Kidney glomerular epithelial cell (primary cell): ENCODE measurements around the gene CDT1.
"Not testable (repeated sequence)": the region's sequence is repeated elsewhere in the genome, so short reads cannot be mapped to it uniquely, and the experiment has no call there.

Source experiments
- DNase-seq: peaks from one replicate; lab custom pipeline; 2025; lab: John Stamatoyannopoulos, UW

Gene CDT1

GRCh38 chr16:88782454-88783390 lies 20.9 kb upstream of the CDT1 start:
- DNase-seq, result peak; percentile 37

GRCh38 chr16:88783391-88784073 lies 20.1 kb upstream of the CDT1 start:
- peak; percentile 1 for DNase-seq

GRCh38 chr16:88784074-88784855 lies 19.3 kb upstream of the CDT1 start:
- peak; percentile 36 for DNase-seq

- no peak for DNase-seq
Measured at GRCh38 chr16:88784856-88785105, 18.8 kb upstream of the CDT1 start.

GRCh38 chr16:88785106-88785924 lies 18.3 kb upstream of the CDT1 start, which contains the start of gene PIEZO1:
Gene PIEZO1 (minus strand): TSS chr16:88785220. CDS start chr16:88784964, 256 bp downstream.
- DNase-seq, result peak; percentile 9

GRCh38 chr16:88787579-88788314 lies 15.8 kb upstream of the CDT1 start:
- no peak for DNase-seq

GRCh38 chr16:88788749-88789148 lies 14.8 kb upstream of the CDT1 start:
- not testable (repeated sequence) for DNase-seq

- DNase-seq, result no peak
Measured at GRCh38 chr16:88789594-88789993, 14.0 kb upstream of the CDT1 start.

- DNase-seq, result peak; percentile 8
Measured at GRCh38 chr16:88790312-88791211, 13.0 kb upstream of the CDT1 start.

GRCh38 chr16:88792078-88792550 lies 11.5 kb upstream of the CDT1 start:
- DNase-seq, result no peak

- no peak for DNase-seq
Measured at GRCh38 chr16:88792668-88793250, 10.8 kb upstream of the CDT1 start.

GRCh38 chr16:88793251-88793954 lies 10.2 kb upstream of the CDT1 start:
- no peak for DNase-seq

GRCh38 chr16:88796278-88796677 lies 7.3 kb upstream of the CDT1 start:
- no peak for DNase-seq

- no peak for DNase-seq
Measured at GRCh38 chr16:88798073-88798472, 5.5 kb upstream of the CDT1 start.

GRCh38 chr16:88798772-88799455 lies 4.7 kb upstream of the CDT1 start:
- no peak for DNase-seq

- DNase-seq, result no peak
Measured at GRCh38 chr16:88799569-88800276, 3.9 kb upstream of the CDT1 start.

- DNase-seq, result no peak
Measured at GRCh38 chr16:88800277-88800592, 3.4 kb upstream of the CDT1 start.

GRCh38 chr16:88804173-88804551 lies 573 bp downstream of the CDT1 start:
- no peak for DNase-seq
